HepG2 (cell line): ENCODE measurements around the gene KDM8. TPM values are rescaled to one million over a fixed set of nuclear protein-coding genes. Genes with fewer than 3 reads are reported as not detected.

Source experiments
- GATA4 ChIP-seq: sonication (generic); IDR thresholded peaks from 2 replicates; pipeline ENCODE4 v1.6.1; 2016; ENCODE audit warnings: antibody characterized with exemption, low read depth, borderline replicate concordance
- NCOA2 ChIP-seq: sonication (generic); formaldehyde crosslinking; IDR thresholded peaks from 2 replicates; pipeline ENCODE4 v1.8.0; 2022; ENCODE audit warnings: inconsistent platforms
- NFE2L1 ChIP-seq: sonication (generic); formaldehyde crosslinking; IDR thresholded peaks from 2 replicates; pipeline ENCODE4 v1.4.0; 2020; ENCODE audit warnings: missing genetic modification reagents, mild to moderate bottlenecking, borderline replicate concordance
- SUZ12 ChIP-seq: fragments of 150-350 bp; IDR thresholded peaks from 2 replicates; pipeline ENCODE4 v1.6.1; 2014; ENCODE audit warnings: low read depth, low read length
- TBL1XR1 ChIP-seq: fragments of 150-350 bp; IDR thresholded peaks from 2 replicates; pipeline ENCODE4 v1.6.1; 2014; ENCODE audit warnings: borderline replicate concordance, low read length; ENCODE audit not compliant: partially characterized antibody
- ZFP36L2 ChIP-seq: sonication (generic); formaldehyde crosslinking; IDR thresholded peaks from 2 replicates; pipeline ENCODE4 v1.4.0; 2020; ENCODE audit warnings: missing genetic modification reagents
- ZNF10 ChIP-seq: sonication (generic); formaldehyde crosslinking; IDR thresholded peaks from 2 replicates; pipeline ENCODE4 v1.4.0; 2020; ENCODE audit warnings: mild to moderate bottlenecking, low read depth, missing genetic modification reagents, borderline replicate concordance
- ZNF547 ChIP-seq: sonication (generic); formaldehyde crosslinking; IDR thresholded peaks from 2 replicates; pipeline ENCODE4 v1.5.1; 2020; ENCODE audit warnings: mild to moderate bottlenecking, missing genetic modification reagents
- polyA plus RNA-seq, 8 experiments: library from polyadenylated mRNA; depleted of rRNA in 3 of 8; stranded (reverse) in 7 of 8; unstranded in 1 of 8; fragments of >200 nt; fragmentation: Illumina TruSeq in 4 of 8; extraction: Trizol in 4 of 8; gene quantifications; 2 replicates each; pipeline versions ENCODE4 v1.2.1 to v1.2.3, GENCODE V29; 2011 to 2016; ENCODE audit warnings: low read depth in 4 of 8, missing spikeins in 1 of 8, mixed read lengths in 1 of 8; ENCODE audit not compliant: insufficient read depth in 1 of 8
- total RNA-seq, 5 experiments: library from RNA; depleted of rRNA; stranded (reverse); fragments of >200 nt; fragmentation: Illumina TruSeq; extraction: Trizol; gene quantifications; 2 replicates each; pipeline ENCODE4 v1.2.3, GENCODE V29; 2016; ENCODE audit warnings: low read depth in 1 of 5
- TF ChIP-seq, protein P1 (sequence below): sonication (generic); formaldehyde crosslinking; IDR thresholded peaks from 2 replicates; pipeline ENCODE4 v1.5.0; 2020; ENCODE audit warnings: mild to moderate bottlenecking, missing genetic modification reagents, borderline replicate concordance
- TF ChIP-seq, protein P2 (sequence below): sonication (generic); formaldehyde crosslinking; IDR thresholded peaks from 2 replicates; pipeline ENCODE4 v1.4.0; 2020; ENCODE audit warnings: missing genetic modification reagents
- TF ChIP-seq, protein P3 (sequence below): sonication (generic); formaldehyde crosslinking; IDR thresholded peaks from 2 replicates; pipeline ENCODE4 v1.9.0; 2022; ENCODE audit warnings: low read depth, missing genetic modification reagents
- TF ChIP-seq, protein P4 (sequence below): sonication (generic); formaldehyde crosslinking; IDR thresholded peaks from 2 replicates; pipeline ENCODE4 v1.8.0; 2022; ENCODE audit warnings: mild to moderate bottlenecking, missing genetic modification reagents, moderate library complexity
- TF ChIP-seq, protein P5 (sequence below): sonication (generic); formaldehyde crosslinking; IDR thresholded peaks from 2 replicates; pipeline ENCODE4 v1.4.0; 2020; ENCODE audit warnings: missing genetic modification reagents

Gene KDM8
- total and polyA plus RNA-seq, 2 of the 13 experiments (the other 11 are each of a cell fraction or from before 2014, with no cell fraction given): 3.3 to 8.6 TPM

DNA sequence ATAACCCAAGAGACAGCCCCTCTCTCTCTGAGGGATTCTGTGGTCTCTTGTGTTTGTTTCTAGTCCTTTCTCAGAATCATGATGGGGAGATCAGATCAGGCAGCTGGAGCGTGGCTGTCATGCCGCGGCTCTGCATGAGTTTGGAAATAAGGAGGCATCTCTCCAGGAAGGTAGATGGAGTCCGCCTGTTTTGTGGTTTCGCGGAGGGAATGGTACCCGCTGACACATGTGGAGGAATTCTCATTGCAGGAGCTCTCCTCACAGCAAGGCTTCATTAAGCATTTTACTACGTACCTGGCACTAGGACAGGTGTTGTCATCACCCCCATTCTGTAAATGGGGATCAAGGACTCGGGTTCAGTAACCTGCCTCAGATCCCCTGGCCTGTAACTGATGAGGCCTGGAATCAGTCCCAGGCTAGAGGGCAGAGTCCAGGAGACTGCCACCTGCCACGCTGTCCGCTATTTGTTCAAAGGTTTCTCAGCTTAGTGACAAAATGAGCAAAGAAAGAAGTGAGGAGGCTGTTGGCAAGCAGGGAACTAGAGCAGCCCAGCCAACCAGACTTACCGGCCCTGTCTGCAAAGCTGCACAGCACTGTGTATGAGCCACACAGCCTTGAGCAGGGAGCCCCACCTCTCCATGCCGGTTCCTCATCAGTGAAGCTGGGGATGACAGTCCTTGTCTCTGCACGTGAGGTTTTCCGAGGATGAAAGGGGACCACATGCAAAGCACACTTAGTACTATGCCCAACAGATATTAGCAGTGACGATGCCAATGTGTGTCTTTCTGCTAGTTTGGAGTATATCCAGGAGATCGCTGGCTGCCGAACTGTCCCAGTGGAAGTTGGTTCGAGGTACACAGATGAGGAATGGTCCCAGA is 11.0 kb downstream of the KDM8 start (continued):
- TF ChIP-seq, protein P1, sequence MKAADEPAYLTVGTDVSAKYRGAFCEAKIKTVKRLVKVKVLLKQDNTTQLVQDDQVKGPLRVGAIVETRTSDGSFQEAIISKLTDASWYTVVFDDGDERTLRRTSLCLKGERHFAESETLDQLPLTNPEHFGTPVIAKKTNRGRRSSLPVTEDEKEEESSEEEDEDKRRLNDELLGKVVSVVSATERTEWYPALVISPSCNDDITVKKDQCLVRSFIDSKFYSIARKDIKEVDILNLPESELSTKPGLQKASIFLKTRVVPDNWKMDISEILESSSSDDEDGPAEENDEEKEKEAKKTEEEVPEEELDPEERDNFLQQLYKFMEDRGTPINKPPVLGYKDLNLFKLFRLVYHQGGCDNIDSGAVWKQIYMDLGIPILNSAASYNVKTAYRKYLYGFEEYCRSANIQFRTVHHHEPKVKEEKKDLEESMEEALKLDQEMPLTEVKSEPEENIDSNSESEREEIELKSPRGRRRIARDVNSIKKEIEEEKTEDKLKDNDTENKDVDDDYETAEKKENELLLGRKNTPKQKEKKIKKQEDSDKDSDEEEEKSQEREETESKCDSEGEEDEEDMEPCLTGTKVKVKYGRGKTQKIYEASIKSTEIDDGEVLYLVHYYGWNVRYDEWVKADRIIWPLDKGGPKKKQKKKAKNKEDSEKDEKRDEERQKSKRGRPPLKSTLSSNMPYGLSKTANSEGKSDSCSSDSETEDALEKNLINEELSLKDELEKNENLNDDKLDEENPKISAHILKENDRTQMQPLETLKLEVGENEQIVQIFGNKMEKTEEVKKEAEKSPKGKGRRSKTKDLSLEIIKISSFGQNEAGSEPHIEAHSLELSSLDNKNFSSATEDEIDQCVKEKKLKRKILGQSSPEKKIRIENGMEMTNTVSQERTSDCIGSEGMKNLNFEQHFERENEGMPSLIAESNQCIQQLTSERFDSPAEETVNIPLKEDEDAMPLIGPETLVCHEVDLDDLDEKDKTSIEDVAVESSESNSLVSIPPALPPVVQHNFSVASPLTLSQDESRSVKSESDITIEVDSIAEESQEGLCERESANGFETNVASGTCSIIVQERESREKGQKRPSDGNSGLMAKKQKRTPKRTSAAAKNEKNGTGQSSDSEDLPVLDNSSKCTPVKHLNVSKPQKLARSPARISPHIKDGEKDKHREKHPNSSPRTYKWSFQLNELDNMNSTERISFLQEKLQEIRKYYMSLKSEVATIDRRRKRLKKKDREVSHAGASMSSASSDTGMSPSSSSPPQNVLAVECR (CRISPR knock-in tag): peak; percentile 41; the same call in 1 of the 2 replicates
- TF ChIP-seq, protein P2, sequence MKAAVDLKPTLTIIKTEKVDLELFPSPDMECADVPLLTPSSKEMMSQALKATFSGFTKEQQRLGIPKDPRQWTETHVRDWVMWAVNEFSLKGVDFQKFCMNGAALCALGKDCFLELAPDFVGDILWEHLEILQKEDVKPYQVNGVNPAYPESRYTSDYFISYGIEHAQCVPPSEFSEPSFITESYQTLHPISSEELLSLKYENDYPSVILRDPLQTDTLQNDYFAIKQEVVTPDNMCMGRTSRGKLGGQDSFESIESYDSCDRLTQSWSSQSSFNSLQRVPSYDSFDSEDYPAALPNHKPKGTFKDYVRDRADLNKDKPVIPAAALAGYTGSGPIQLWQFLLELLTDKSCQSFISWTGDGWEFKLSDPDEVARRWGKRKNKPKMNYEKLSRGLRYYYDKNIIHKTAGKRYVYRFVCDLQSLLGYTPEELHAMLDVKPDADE (CRISPR knock-in tag): no peak
- no peak for TF ChIP-seq ZFP36L2 (CRISPR knock-in tag)
- no peak for TF ChIP-seq GATA4
- TF ChIP-seq, protein P3, sequence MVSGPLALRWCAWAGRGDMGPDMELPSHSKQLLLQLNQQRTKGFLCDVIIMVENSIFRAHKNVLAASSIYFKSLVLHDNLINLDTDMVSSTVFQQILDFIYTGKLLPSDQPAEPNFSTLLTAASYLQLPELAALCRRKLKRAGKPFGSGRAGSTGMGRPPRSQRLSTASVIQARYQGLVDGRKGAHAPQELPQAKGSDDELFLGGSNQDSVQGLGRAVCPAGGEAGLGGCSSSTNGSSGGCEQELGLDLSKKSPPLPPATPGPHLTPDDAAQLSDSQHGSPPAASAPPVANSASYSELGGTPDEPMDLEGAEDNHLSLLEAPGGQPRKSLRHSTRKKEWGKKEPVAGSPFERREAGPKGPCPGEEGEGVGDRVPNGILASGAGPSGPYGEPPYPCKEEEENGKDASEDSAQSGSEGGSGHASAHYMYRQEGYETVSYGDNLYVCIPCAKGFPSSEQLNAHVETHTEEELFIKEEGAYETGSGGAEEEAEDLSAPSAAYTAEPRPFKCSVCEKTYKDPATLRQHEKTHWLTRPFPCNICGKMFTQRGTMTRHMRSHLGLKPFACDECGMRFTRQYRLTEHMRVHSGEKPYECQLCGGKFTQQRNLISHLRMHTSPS: peak; percentile 44; the same call in 1 of the 2 replicates
- TF ChIP-seq ZNF547: peak; percentile 69; the same call in 1 of the 2 replicates
- TF ChIP-seq NCOA2 (CRISPR knock-in tag): peak; percentile 45; the same call in 1 of the 2 replicates
- no peak for TF ChIP-seq SUZ12
- no peak for TF ChIP-seq ZNF10 (CRISPR knock-in tag)
- TF ChIP-seq, protein P4, sequence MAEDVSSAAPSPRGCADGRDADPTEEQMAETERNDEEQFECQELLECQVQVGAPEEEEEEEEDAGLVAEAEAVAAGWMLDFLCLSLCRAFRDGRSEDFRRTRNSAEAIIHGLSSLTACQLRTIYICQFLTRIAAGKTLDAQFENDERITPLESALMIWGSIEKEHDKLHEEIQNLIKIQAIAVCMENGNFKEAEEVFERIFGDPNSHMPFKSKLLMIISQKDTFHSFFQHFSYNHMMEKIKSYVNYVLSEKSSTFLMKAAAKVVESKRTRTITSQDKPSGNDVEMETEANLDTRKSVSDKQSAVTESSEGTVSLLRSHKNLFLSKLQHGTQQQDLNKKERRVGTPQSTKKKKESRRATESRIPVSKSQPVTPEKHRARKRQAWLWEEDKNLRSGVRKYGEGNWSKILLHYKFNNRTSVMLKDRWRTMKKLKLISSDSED (CRISPR knock-in tag): no peak
- no peak for TF ChIP-seq NFE2L1 (CRISPR knock-in tag)
- TF ChIP-seq, protein P5, sequence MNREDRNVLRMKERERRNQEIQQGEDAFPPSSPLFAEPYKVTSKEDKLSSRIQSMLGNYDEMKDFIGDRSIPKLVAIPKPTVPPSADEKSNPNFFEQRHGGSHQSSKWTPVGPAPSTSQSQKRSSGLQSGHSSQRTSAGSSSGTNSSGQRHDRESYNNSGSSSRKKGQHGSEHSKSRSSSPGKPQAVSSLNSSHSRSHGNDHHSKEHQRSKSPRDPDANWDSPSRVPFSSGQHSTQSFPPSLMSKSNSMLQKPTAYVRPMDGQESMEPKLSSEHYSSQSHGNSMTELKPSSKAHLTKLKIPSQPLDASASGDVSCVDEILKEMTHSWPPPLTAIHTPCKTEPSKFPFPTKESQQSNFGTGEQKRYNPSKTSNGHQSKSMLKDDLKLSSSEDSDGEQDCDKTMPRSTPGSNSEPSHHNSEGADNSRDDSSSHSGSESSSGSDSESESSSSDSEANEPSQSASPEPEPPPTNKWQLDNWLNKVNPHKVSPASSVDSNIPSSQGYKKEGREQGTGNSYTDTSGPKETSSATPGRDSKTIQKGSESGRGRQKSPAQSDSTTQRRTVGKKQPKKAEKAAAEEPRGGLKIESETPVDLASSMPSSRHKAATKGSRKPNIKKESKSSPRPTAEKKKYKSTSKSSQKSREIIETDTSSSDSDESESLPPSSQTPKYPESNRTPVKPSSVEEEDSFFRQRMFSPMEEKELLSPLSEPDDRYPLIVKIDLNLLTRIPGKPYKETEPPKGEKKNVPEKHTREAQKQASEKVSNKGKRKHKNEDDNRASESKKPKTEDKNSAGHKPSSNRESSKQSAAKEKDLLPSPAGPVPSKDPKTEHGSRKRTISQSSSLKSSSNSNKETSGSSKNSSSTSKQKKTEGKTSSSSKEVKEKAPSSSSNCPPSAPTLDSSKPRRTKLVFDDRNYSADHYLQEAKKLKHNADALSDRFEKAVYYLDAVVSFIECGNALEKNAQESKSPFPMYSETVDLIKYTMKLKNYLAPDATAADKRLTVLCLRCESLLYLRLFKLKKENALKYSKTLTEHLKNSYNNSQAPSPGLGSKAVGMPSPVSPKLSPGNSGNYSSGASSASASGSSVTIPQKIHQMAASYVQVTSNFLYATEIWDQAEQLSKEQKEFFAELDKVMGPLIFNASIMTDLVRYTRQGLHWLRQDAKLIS: no peak
- no peak for TF ChIP-seq TBL1XR1
